SU-DHL-6 (cell line): ENCODE data around the gene VGLL3.

ENCODE experiments used
- H2AFZ ChIP-seq: fragments of 200-600 bp; sonication (generic); 2 replicates; pipeline ENCODE4 v1.6.1; 2014; ENCODE audit warnings: low read depth, mild to moderate bottlenecking, moderate library complexity, mixed read lengths, antibody characterized with exemption, low read length; ENCODE audit not compliant: severe bottlenecking
- H3F3A ChIP-seq: fragments of 200-600 bp; shearing (Covaris generic); 2 replicates; pipeline ENCODE4 v1.6.0; 2016; ENCODE audit warnings: antibody characterized with exemption, mild to moderate bottlenecking; ENCODE audit not compliant: insufficient read depth
- H3K27ac ChIP-seq: fragments of 200-600 bp; sonication (generic); 2 replicates; pipeline ENCODE4 v1.5.1; 2016; ENCODE audit warnings: low read depth, mild to moderate bottlenecking, low read length, moderate library complexity, mixed read lengths
- H3K27me3 ChIP-seq: fragments of 200-600 bp; sonication (generic), shearing (Covaris generic); 2 replicates; pipeline ENCODE4 v1.6.0; 2014; ENCODE audit warnings: mild to moderate bottlenecking, low read length
- H3K36me3 ChIP-seq: fragments of 200-600 bp; sonication (generic); 2 replicates; pipeline ENCODE4 v1.6.1; 2014; ENCODE audit warnings: mild to moderate bottlenecking, low read length, mixed read lengths
- H3K4me2 ChIP-seq: fragments of 300-600, 200-600 bp; shearing (Covaris generic), sonication (generic); 2 replicates; pipeline ENCODE4 v1.6.0; 2014; ENCODE audit warnings: low read length, low read depth, mild to moderate bottlenecking; ENCODE audit not compliant: poor library complexity, severe bottlenecking
- H3K4me3 ChIP-seq: fragments of 200-600 bp; sonication (generic); 2 replicates; pipeline ENCODE4 v1.5.1; 2014; ENCODE audit warnings: antibody characterized with exemption, low read length, mild to moderate bottlenecking, mixed read lengths; ENCODE audit not compliant: insufficient read depth, poor library complexity, severe bottlenecking
- H3K79me2 ChIP-seq: fragments of 200-600 bp; sonication (generic); 2 replicates; pipeline ENCODE4 v1.6.1; 2014; ENCODE audit warnings: mild to moderate bottlenecking, low read length, moderate library complexity; ENCODE audit not compliant: insufficient read depth
- H3K9ac ChIP-seq: fragments of 200-600 bp; sonication (generic); 2 replicates; pipeline ENCODE4 v1.7.0; 2014; ENCODE audit warnings: mild to moderate bottlenecking, low read length
- H3K9me2 ChIP-seq: fragments of 200-600 bp; sonication (generic); replicated peaks from 2 replicates; pipeline ENCODE4 v1.6.1; 2014; ENCODE audit warnings: low read length; ENCODE audit not compliant: insufficient read depth
- H3K9me3 ChIP-seq: fragments of 200-600 bp; sonication (generic); 2 replicates; pipeline ENCODE4 v1.6.1; 2014; ENCODE audit warnings: low read length, mixed read lengths; ENCODE audit not compliant: insufficient read depth
- H4K20me1 ChIP-seq: fragments of 200-600 bp; sonication (generic); 2 replicates; pipeline ENCODE4 v1.6.1; 2014; ENCODE audit warnings: low read depth, mild to moderate bottlenecking, antibody characterized with exemption, low read length, moderate library complexity, mixed read lengths
- CTCF ChIP-seq: fragments of 200-600 bp; sonication (generic); IDR thresholded peaks from one replicate; pipeline ENCODE4 v1.5.1; 2017; ENCODE audit warnings: antibody characterized with exemption, mild to moderate bottlenecking, low read length, moderate library complexity; ENCODE audit not compliant: insufficient read depth, poor library complexity, severe bottlenecking
- EZH2phosphoT487 ChIP-seq: fragments of 200-600 bp; sonication (generic), shearing (Covaris generic); conservative IDR thresholded peaks from 2 replicates; pipeline ENCODE4 v1.6.1; 2018; ENCODE audit warnings: mild to moderate bottlenecking, antibody characterized with exemption, low read length, moderate library complexity, mixed read lengths

VGLL3 gene

GRCh38 chr3:86895202-86895601, 95.7 kb downstream of the VGLL3 start:
- no peak overlapping the region for H3K4me2 ChIP-seq
- H3K27ac ChIP-seq, result no peak overlapping the region
- no peak overlapping the region for H3K4me3 ChIP-seq
- no peaks in the 10 kb centered on the region for H3K9me2 ChIP-seq
- H3F3A ChIP-seq, result no peaks in the 10 kb centered on the region
- H3K36me3 ChIP-seq, result no peaks in the 10 kb centered on the region
- no peaks in the 10 kb centered on the region for H3K27me3 ChIP-seq
- TF ChIP-seq EZH2phosphoT487, result no peak
- TF ChIP-seq CTCF, result no peak
- no peaks in the 10 kb centered on the region for H3K9me3 ChIP-seq
- no peak overlapping the region for H2AFZ ChIP-seq
- H4K20me1 ChIP-seq, result no peaks in the 10 kb centered on the region
- no peaks in the 10 kb centered on the region for H3K79me2 ChIP-seq
- no peak overlapping the region for H3K9ac ChIP-seq

GRCh38 chr3:86890741-86891396, 100.1 kb downstream of the VGLL3 start:
- Histone ChIP-seq H3K27ac (no peak overlapping the region), H3F3A (no peaks in the 10 kb centered on the region), H3K36me3 (no peaks in the 10 kb centered on the region), H3K27me3 (no peaks in the 10 kb centered on the region), H3K9me2 (no peaks in the 10 kb centered on the region), H3K4me3 (no peak overlapping the region), H3K9me3 (no peaks in the 10 kb centered on the region), H2AFZ (no peak overlapping the region), H4K20me1 (no peaks in the 10 kb centered on the region), H3K9ac (no peak overlapping the region), H3K79me2 (no peaks in the 10 kb centered on the region), H3K4me2 (no peak overlapping the region)
- TF ChIP-seq CTCF (no peak), EZH2phosphoT487 (no peak)
